DND-41 (cell line): Measurements from ENCODE around the gene RPH3AL.

Experiments used
- CTCF ChIP-seq: IDR thresholded peaks from 2 replicates; pipeline ENCODE4 v1.5.1; 2012; ENCODE audit warnings: borderline replicate concordance, low read length, moderate library complexity, mild to moderate bottlenecking; ENCODE audit not compliant: poor library complexity, severe bottlenecking; ENCODE audit errors: extremely low read depth
- EZH2 ChIP-seq: IDR thresholded peaks from 3 replicates; pipeline ENCODE4 v1.6.1; 2012; ENCODE audit warnings: borderline replicate concordance, low read depth, mild to moderate bottlenecking, moderate library complexity, low read length, inconsistent platforms; ENCODE audit not compliant: severe bottlenecking

GRCh38 chr17:274902-275301 is 77.7 kb downstream of the RPH3AL start:
- TF ChIP-seq CTCF: no peak
- TF ChIP-seq EZH2: no peak
